NCI-H2196 (cell line): ENCODE results near the gene OCA2.
"Not testable (repeated sequence)": the region's sequence is repeated elsewhere in the genome, so short reads cannot be mapped to it uniquely, and the experiment has no call there.

Experiments used
- DNase-seq: peaks from one replicate; lab custom pipeline; 2025; ENCODE audit not compliant: unreplicated experiment; lab: John Stamatoyannopoulos, UW

OCA2 gene

DNA sequence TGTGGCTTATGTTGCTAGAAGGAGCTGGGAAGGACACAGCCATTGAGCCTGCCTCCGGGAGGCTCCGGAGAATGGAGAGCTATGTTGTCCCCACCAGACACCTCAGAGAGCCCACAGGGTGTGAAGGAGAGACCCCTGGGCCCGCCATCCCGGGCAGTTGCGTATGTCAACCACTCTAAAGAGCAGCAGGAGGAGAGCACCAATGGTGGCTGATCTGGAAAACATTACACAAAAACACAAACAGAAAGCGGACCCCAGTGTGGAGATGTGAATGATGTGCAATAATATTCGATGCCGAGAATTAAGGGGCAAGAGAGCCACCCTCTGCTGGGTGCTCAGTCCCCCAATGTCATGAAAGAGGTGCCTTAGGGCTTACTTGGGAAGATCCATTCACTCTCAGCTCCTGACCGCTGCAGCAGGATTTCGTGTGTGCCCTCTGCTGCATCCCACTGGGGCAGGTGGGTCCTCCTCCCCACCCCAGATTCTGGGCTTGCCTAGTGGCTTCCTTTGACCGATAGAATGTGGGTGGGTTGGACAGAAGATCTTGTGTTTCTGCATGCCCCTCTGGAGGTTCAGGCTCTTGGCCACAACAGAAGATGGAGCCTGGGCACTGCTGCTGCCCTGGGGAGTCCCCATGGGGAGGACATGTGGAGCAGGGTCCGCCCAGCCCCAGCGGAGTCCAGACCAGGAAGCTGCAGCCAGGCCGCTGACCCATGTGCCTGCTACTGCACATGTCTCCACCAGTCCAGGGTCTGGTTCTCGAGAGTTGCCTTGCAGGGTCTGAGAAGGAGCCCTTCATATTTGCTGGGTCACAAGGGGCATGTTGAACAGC is 245.3 kb downstream of the OCA2 start:
- no peak for DNase-seq

DNA sequence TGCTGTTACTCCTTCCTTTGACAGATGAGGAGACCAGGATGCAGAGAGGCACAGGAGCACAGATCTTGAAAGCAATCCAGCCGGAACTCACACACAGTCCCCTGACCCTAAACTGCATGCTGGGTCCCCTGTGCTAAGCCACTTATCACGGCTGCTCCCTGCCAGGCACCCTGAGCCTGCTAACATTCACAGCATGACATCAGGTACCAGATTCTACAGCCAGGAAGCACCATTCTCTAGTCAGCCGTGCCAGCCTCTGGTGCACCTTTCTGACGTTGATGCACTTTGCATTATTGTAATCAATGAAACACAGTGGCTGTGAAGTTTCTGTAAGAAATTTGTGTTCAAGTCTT is 247.3 kb downstream of the OCA2 start:
- no peak for DNase-seq

DNA sequence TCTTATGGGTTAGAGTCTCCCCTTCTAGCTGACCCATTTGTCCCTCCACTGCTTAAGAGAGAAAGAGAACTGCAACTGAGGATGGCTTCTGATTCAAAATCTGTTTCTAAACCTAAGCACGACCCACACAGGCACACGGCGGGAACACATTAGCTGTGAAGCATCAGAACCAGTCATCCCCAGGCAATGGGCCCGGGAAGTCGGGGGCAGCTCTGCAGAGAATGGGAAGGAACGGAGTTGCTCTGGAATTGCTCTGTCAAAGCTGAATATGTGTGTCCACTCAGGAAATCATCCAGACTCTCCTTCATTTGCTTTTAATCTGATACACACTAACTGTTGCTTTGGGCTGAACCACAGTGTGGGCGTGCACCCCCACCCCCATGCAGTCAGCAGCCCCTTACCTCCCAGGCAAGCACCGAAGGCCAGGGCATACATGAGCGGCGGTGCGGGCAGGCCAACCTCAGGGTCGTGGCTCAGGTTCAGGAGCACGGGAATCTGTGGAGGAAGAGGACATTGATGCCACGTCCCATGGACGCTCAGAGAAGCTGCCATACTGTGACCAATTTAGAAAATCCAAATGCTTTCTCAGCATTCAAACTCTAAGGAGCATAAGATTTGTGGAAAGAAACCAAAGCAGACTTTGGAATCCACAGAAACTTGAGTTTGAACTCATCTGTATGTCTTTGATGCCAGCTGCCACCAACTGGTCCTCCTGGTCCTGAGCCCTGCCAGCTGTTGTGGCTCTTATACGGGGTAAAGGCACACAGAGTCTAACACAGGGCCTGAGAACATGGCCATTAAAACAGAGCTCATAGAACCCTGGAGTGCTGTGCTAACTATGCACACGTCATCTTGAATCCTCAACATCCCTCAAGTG is 247.9 kb downstream of the OCA2 start:
- no peak for DNase-seq

DNA sequence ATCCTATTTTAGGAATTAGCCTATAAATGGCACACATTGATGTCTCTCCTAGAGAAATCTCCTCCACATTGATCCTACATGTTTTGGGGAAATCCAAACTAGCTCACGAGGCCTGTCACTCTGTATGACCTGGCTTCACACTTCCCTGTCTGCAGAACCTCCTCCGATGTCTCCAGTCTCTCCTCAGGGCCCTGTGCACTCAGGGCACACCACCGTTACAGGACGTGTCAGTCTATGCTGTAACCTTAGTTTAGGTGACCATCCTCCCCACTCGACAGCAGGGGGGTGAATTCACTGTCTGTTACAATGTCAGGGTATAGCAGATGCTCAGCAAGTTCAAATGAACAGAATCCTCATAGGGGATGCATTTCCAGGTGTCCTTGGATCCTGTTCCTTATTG is 249.1 kb downstream of the OCA2 start:
- DNase-seq = no peak

DNA sequence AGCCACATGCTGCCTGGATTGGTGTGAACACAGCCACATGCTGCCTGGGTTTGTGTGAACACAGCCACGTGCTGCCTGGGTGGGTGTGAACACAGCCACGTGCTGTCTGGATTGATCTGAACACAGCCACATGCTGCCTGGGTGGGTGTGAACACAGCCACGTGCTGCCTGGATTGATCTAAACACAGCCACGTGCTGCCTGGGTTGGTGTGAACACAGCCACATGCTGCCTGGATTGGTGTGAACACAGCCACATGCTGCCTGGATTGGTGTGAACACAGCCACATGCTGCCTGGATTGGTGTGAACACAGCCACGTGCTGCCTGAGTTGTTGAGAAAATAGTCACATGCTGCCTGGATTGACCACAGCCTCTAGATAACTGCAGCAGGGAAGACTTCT is 250.2 kb downstream of the OCA2 start:
- not testable (repeated sequence) for DNase-seq

DNA sequence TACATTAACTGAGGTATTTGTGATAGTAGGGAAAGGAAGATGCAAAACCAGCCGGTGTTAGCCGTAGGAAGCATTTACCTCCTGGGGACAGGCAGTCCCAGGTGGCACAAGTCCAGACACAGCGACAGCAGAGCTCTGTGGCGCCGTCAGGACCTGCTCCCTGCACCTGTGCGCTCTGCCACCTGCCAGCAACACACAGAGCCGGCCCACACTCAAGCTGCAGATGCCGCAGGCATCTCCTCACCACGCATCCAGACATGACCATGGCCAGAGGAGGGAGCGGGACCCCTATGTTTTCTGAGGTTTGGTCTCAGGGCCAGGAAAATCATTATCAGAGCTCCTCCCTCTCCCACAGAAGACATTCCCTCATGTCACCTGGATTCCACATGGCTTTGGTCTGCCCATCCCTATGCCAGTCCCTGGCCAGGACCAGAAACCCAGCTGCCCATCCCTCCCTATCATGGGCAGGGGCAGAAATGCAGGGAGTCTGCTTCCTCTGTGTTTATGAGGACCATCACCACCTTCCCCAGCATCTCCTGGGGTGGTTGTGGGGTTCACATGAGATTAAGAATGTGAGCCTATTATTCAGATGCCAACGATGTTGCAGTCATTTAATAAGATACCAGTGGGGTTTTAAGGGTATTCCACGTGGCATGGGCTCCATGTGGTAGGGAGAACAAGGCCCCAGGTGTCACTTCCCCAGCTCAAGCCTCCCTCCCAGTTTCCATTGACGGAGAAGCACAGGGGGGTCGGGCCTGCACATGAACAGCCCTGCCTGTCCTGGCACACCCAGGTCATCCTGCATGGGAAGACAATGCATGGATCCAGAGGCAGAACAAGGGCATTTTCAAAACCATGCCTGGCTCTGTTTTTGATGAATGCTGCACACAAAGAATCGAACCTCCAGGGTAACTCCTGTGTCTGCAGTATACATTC is 251.1 kb downstream of the OCA2 start:
- DNase-seq = no peak

DNA sequence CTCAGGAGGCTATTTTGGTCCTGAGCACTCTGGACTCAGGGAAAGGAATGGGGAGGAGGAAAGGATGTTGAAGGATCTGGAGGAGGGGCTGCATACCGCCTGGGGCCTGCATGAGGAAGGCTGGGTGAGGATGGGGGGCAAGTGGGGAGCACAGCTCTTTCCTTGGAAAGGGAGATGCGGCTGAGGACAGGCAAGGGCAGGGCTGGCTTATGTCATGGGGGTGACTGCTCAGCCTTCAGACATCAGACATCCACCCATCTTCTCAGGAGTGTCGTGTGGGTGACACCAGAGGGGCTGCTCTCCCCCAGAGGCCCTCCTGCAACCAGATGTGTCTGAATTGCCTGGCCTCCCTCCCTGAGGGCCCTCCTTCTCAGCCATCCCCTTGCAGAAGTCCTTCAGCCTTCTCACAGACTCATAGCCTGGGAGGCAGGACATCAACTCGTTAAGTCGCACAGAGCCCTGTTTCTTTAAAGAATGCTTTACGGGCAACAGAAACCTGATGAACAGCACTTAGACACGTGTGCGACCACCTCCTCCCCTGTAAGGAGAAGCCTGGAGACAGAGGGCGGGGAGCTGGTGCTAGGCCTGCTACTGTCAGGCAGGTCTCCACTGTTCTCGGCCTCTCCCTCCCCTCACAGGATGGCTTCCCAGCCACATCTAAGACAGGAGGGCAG is 252.3 kb downstream of the OCA2 start:
- no peak for DNase-seq

DNA sequence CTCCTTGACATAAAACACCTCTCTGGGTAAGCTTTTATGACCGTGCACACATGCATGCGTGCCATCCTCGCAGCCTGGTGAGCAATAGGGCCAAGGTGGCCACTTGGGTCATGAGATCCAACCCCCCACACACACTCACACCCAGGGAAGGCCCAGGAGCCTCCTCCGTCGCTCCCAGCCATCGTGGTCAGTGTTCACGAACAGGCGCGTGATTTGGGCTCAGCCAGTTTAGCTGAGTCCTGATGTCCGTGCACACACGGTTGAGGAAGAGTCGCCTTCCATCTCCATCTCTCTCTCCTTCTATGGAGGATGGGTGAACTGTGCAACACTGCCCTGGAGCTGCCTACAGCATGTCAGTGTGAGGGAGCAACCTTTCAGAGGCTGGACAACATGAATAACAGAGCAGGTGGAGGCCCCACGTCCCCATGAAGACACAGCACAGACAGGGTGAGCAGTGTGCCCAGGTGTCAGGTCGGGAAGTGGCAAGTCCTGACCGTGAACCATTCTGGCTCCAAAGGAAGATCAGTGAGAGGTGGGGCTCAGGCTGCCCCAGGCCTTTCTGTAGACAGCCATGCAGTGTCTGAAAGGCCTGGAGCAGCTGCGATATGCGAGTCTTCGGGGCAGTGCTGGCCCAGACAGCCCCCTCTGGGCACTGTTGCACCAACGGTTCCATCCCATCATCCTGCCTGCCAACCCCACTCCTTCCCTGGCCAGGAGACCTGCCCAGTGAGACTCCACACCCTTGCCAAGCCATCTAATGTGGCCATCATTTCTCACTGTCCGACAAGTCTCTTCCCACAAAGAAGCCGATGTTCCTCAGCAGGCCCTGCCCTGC is 253.4 kb downstream of the OCA2 start:
- DNase-seq = no peak

DNA sequence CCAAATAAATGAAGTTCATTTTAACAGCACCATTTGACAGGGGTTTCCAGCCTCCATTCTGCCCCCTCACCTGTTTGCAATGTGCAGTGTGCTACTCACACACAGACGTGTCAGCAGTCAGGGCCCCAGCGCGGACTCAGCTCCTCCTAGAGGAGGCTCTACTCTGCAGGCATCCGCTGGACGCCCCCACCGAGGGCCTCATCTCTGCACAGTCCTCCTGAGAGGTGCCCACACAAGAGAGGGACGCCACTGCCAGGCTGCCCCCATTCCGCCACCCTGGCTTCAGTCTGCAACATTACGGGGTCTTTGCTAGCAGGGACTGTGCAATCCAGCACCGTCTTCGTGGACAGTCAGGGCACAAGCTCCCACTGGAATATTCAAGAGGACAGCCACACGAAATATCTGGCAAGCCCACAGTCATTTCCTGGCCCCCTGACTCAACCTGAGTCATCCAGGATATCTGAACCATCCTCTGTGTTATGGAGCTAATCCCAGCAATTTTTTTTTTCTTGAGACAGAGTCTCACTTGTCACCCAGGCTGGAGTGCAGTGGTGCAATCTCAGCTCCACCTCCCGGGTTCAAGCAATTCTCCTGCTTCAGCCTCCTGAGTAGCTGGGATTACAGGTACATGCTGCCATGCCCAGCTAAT is 255.0 kb downstream of the OCA2 start:
- DNase-seq = no peak

DNA sequence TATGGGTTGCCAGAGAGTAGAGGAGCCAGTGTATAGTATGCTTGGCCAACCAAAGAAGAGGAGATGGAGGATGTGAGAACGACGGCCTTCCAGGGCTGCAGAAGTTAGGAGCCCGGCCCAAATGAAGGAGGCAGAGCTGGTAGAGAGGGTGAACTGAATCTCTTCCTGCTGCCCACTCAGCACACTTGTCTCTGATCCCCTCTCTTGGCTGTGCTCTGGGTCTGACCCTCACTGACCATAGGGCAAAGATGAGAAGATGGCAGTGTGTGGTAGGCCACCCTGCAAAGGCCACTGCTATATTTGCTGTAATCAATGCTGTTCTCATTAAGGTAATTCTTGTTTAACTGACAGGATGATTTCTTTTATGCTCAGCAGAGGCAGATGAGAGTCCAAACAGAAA is 256.0 kb downstream of the OCA2 start:
- no peak for DNase-seq

DNA sequence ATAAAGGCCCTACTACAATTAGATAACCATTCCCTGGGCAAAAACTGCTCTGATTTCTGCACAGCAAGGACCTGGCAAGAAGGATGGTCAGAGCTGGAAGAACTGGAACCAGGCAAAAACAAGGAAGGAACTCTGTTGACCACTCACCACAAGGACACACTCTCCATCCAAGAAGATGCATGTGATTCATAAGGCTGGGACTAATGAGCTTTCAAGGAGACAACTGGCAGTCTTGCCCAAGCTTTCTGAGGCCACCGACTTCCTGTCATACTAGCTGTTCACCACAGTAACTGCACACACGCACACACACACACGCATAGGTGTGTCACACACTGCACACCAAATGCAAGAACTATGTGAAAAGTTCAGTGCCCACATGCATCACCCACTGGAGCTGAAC is 256.6 kb downstream of the OCA2 start:
- DNase-seq = no peak

DNA sequence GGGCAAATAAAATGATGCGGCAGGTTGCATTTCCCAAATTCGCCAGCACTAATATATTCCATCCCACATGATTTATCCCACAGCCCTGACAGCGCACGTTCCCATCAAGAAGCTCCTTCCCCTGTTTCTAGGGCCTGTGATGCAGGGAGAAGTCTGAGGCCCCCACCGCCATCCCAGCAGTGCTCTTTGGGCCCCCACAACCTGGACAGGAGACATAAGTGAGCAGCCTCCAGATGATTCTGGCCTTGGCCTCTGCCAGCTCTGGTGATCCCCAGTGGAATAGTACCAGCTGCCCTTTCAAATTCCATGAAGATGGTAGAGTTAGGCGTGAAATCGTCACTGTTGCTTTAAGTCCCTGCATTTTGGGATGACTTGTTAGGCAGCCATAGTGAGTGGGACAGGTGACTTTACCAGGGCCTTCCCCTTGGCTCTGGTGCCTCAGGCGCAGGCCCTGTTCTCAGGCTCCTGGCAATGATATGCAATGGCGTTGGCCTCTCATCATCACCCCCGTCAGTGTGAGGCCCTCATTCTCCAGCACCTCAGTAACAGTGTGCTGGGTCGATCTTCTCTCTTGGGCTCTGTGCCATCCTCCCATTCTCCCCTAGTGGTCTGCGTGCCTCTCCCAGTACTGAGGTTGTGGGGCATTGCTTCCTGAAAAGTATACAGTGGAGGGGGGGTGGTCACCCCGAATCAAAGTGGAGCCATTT is 263.7 kb downstream of the OCA2 start:
- no peak for DNase-seq

DNA sequence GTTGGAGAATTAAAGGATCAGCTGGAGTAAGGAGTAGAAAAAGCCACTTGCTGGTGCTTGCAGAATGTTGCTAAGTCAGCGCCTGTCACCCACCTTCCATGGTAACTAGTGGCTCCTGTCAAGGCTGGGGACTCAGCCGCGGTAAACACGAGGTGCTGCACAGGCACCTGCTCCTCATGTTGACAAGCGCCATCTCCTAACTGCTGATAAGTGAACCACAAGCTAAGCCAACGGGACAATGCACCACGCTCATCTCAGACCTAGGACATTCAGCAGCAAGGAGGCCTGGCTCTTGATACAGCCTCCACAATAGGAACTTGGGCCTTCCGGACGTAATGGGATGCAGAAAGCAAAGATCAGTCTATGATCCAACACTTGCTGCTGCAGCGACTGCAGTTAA is 264.4 kb downstream of the OCA2 start:
- DNase-seq = no peak

DNA sequence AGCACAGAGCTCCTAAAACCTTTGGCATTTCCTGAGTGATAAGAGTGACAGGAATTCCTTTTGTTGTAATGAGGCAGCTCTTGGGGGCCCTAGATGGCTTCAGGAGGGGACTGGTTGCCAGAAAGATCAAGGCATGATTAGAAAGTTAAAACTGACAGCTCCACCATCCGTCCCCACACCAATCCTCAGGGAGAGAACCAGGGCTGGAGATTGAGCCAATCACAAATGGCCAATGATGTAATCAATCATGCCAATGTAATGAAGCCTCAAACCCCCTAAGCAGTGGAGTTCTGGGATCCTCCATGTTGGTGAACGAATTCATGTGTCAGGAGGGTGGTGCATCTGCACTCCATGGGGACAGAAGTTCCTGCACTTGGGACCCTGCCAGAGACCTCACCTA is 265.1 kb downstream of the OCA2 start:
- DNase-seq = no peak

DNA sequence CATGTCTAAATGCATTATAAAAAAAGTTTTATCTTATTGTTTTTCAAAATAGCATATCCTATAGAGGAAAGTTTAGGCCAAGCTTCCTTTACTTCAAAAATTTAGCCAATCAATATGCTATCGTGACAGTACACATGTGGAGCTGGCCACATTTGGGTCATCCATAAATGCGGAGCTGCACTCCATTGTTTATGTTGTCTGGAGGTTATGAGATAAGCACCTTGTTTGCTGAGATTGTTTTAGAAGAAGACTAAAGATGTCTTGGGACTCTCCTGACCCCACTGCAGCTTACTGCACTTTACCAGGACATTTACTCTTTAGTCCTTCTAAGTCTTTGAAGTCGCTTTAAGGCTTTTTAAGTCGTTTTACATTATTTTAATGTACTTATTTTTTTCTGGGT is 265.9 kb downstream of the OCA2 start:
- DNase-seq = no peak

DNA sequence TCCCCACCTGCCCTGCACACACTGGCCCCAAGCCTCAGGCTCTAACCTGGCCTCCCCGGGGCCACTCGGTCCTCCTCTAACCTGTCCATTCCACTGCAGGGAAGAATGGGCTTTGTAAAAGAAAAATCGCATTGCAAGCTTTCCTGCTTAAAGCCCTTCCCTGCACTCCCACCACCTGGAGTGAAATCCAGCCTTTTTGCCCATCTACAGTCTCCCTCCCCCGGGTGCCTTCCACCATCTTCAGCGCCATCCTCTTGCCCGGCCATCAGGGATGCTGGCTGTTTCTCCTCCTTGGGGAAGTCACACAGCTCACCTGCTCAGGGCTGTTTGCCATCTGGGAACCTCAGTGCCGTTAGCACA is 266.9 kb downstream of the OCA2 start:
- no peak for DNase-seq

DNA sequence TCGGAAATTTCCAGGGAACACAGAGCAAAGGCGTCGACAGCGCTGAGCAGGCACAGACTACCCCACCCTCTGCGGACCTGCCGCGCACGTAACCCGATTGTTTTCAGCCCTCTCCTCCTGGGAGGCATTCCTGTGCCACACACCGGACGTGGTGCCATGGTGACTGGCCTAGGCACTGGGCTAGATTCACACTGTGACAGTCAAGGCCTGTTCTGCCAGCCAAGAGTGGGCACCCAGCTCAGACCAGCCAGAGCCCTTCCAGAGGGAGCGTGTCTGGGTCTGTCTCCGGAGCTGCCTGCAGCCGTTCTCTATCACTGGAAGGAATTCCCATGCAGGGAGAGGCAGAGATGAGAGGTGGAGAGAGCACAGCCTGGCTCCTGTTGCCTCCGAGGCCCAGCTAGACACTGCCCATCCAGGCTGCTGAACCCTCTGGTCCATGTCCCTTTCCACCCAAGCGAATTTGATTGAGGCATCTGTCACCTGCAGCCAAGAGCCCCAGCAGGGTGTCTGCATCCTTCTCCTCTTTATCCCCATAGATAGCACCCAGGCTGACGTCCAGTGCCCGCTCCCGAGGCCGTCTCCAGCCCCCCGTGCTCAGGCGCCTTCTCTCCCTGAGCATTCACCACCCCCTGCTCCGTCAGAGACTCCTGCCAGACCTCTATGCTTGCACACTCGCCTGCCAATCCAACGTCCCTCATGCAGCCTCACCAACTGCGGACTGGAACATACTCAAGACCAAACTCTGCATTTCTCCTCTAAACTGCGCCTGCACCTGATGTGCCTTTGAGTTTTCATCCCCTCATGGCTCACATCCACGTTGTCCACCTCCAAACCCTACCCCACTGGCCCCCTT is 267.5 kb downstream of the OCA2 start:
- no peak for DNase-seq

DNA sequence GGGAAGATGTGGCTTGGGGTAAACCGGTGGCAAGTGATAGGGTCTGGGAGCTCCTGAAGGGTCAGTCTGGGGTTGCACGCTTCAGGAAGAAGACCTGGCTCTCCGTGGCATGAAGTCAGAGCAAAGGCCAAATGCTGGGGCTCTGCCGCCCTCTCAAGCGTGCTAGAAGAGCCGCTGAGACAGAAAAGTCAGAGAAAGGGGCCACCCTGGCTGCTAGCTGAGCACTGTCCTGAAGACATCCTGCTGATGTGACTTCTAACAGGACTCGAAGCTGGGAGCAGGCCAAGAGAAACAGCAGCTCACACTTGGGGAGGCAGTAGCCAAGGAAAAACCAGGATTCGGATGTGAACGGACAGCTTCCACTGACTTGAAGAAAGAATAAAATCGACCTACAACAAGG is 270.4 kb downstream of the OCA2 start:
- no peak for DNase-seq
